Measurements from ENCODE around the gene SNURF. TPM values are rescaled to one million over a fixed set of nuclear protein-coding genes. Genes with fewer than 3 reads are reported as not detected.

Gene SNURF
- total and polyA plus RNA-seq, 9 of the 15 experiments (the other 6 are each of a cell fraction or from before 2014, with no cell fraction given): 0.35 to 0.83 TPM; not detected in 7

DNA sequence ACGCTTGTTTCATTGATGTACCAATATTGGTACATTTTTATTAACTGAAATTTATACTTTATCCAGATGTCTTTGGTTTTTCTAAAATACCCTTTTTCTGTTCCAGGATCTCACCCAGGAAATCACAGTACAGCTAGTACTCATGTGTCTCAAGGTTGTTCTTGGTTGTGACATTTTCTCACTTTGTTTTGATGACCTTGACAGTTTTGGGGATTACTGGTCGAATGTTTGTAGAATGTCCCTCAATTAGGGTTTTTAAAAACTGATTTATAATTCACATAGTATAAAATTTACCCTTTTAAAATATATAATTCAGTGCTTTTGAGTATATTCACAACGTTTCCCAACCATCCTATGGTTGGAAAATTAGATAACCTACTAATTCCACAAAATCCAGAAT, 6.3 kb upstream of the SNURF start:
- Histone ChIP-seq H4K20me1 (replicated peaks; ENCODE audit: control insufficient read depth, insufficient read depth, low read length) (no peaks in the 10 kb centered on the region), H3K9ac (ENCODE audit: insufficient read depth in 1 of 2, low read depth in 2 of 2, low read length in 2 of 2) (no peak overlapping the region), H3K4me2 (ENCODE audit: insufficient read depth, low read length) (no peak overlapping the region), H3K9me1 (ENCODE audit: control insufficient read depth, insufficient read depth, low read length) (no peaks in the 10 kb centered on the region), H3K27me3 (ENCODE audit: control insufficient read depth in 2 of 2, insufficient read depth in 2 of 2, low read length in 2 of 2) (no peaks in the 10 kb centered on the region), H3K9me3 (replicated peaks; ENCODE audit: control insufficient read depth, insufficient read depth, low read depth, low read length) (no peaks in the 10 kb centered on the region), H3K27ac (ENCODE audit: extremely low read depth, low read depth, low read length) (no peak overlapping the region), H3K4me1 (replicated peaks in 1 of 2; ENCODE audit: control insufficient read depth in 2 of 2, insufficient read depth in 2 of 2, low read length in 2 of 2) (no peaks in the 10 kb centered on the region), H2AFZ (ENCODE audit: low read depth, low read length) (no peak overlapping the region), H3K4me3 (no peak overlapping the region), H3K79me2 (ENCODE audit: control insufficient read depth, insufficient read depth, low read length) (no peaks in the 10 kb centered on the region), H3K36me3 (ENCODE audit: control insufficient read depth, insufficient read depth, low read length) (no peaks in the 10 kb centered on the region)
- ATAC-seq (no peak), FAIRE-seq (no peak), DNase-seq (ENCODE audit: extremely low read depth in 1 of 4, low spot score in 3 of 4) (no peak)
- TF ChIP-seq ERF (CRISPR knock-in tag; IDR thresholded peaks at IDR 0.05) (no peak), NCOA6 (IDR thresholded peaks at IDR 0.05) (no peak), POLR2AphosphoS5 (IDR thresholded peaks at IDR 0.05; ENCODE audit: control insufficient read depth, insufficient read depth, low read depth, low read length) (no peak)
- TF ChIP-seq, protein P1, sequence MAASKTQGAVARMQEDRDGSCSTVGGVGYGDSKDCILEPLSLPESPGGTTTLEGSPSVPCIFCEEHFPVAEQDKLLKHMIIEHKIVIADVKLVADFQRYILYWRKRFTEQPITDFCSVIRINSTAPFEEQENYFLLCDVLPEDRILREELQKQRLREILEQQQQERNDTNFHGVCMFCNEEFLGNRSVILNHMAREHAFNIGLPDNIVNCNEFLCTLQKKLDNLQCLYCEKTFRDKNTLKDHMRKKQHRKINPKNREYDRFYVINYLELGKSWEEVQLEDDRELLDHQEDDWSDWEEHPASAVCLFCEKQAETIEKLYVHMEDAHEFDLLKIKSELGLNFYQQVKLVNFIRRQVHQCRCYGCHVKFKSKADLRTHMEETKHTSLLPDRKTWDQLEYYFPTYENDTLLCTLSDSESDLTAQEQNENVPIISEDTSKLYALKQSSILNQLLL (CRISPR knock-in tag; IDR thresholded peaks at IDR 0.05; ENCODE audit: borderline replicate concordance): no peak
- intact Hi-C loops (cut with micrococcal nuclease): no loop called here
- ChIA-PET CTCF (ENCODE audit: low intra/inter-chr PET ratio) (no interaction called here), POLR2A (no interaction called here)
- 4% methylated on average over 3 of the region's 3 CpGs for WGBS (ENCODE audit: insufficient coverage, low coverage, missing lambda C conversion rate)
- no TSS peak for BruUV-seq (replicated peaks)
- in situ Hi-C loops (cut with MboI): no loop called here

DNA sequence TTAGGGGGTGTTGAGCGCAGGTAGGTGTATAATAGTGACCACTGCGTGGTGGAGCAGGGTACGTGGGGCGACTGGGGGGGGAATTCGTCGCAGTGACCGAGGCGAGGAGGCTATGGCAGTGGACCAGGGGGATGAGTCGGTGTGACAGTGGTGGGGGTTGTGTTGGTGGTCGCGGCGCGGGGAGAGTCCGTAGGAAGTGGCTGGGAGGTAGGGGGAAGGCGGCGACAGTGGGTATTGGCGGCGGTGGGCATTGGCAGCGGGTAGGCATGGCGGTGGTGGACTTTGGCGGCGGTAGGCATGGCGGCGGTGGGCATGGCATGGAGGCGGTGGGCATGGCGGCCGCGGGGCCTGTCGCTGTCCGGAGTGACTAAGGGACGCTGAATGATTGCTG, 739 bp downstream of the SNURF start:
- 4% methylated on average over 25 of the region's 31 CpGs for WGBS (ENCODE audit: insufficient coverage, low coverage, missing lambda C conversion rate)
- no TSS peak for BruUV-seq (replicated peaks)
- Histone ChIP-seq H4K20me1 (replicated peaks; ENCODE audit: control insufficient read depth, insufficient read depth, low read length) (no peaks in the 10 kb centered on the region), H3K27ac (ENCODE audit: extremely low read depth, low read depth, low read length) (no peak overlapping the region), H3K79me2 (ENCODE audit: control insufficient read depth, insufficient read depth, low read length) (no peaks in the 10 kb centered on the region), H3K4me2 (ENCODE audit: insufficient read depth, low read length) (no peak overlapping the region), H3K36me3 (ENCODE audit: control insufficient read depth, insufficient read depth, low read length) (no peaks in the 10 kb centered on the region), H3K9me3 (replicated peaks; ENCODE audit: control insufficient read depth, insufficient read depth, low read depth, low read length) (no peaks in the 10 kb centered on the region), H3K4me3 (no peak overlapping the region), H2AFZ (ENCODE audit: low read depth, low read length) (no peak overlapping the region), H3K4me1 (replicated peaks in 1 of 2; ENCODE audit: control insufficient read depth in 2 of 2, insufficient read depth in 2 of 2, low read length in 2 of 2) (no peaks in the 10 kb centered on the region; a peak in 1 of 5 replicates), H3K27me3 (ENCODE audit: control insufficient read depth in 2 of 2, insufficient read depth in 2 of 2, low read length in 2 of 2) (no peaks in the 10 kb centered on the region), H3K9ac (ENCODE audit: insufficient read depth in 1 of 2, low read depth in 2 of 2, low read length in 2 of 2) (no peak overlapping the region), H3K9me1 (ENCODE audit: control insufficient read depth, insufficient read depth, low read length) (no peaks in the 10 kb centered on the region)
- DNase-seq (ENCODE audit: extremely low read depth in 1 of 4, low spot score in 3 of 4) (no peak), FAIRE-seq (no peak), ATAC-seq (no peak)
- in situ Hi-C loops (cut with MboI): no loop called here
- ChIA-PET POLR2A (no interaction called here), CTCF (ENCODE audit: low intra/inter-chr PET ratio) (no interaction called here)
- no peak for TF ChIP-seq TEAD2 (tag; IDR thresholded peaks at IDR 0.05)
- TF ChIP-seq, protein P2, sequence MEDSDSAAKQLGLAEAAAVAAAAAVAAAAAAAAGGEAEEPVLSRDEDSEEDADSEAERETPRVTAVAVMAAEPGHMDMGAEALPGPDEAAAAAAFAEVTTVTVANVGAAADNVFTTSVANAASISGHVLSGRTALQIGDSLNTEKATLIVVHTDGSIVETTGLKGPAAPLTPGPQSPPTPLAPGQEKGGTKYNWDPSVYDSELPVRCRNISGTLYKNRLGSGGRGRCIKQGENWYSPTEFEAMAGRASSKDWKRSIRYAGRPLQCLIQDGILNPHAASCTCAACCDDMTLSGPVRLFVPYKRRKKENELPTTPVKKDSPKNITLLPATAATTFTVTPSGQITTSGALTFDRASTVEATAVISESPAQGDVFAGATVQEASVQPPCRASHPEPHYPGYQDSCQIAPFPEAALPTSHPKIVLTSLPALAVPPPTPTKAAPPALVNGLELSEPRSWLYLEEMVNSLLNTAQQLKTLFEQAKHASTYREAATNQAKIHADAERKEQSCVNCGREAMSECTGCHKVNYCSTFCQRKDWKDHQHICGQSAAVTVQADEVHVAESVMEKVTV (CRISPR knock-in tag; IDR thresholded peaks at IDR 0.05): no peak
- TF ChIP-seq, protein P3, sequence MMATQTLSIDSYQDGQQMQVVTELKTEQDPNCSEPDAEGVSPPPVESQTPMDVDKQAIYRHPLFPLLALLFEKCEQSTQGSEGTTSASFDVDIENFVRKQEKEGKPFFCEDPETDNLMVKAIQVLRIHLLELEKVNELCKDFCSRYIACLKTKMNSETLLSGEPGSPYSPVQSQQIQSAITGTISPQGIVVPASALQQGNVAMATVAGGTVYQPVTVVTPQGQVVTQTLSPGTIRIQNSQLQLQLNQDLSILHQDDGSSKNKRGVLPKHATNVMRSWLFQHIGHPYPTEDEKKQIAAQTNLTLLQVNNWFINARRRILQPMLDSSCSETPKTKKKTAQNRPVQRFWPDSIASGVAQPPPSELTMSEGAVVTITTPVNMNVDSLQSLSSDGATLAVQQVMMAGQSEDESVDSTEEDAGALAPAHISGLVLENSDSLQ (IDR thresholded peaks at IDR 0.05): no peak
- intact Hi-C loops (cut with micrococcal nuclease): no loop called here

Data from K562 (cell line).